ENCODE data around the gene MIAT.
"Not testable (repeated sequence)": the region's sequence is repeated elsewhere in the genome, so short reads cannot be mapped to it uniquely, and the experiment has no call there.

The MIAT gene

GRCh38 chr22:26701323-26701722, 43.9 kb downstream of the MIAT start:
- DNase-seq: no peak

- DNase-seq: no peak
Measured at GRCh38 chr22:26702906-26703830, 45.8 kb downstream of the MIAT start.

GRCh38 chr22:26705379-26705778, 48.0 kb downstream of the MIAT start:
- not testable (repeated sequence) for DNase-seq

- no peak for DNase-seq
Measured at GRCh38 chr22:26707090-26707489, 49.7 kb downstream of the MIAT start.

- DNase-seq: no peak
Measured at GRCh38 chr22:26707581-26707980, 50.2 kb downstream of the MIAT start.

GRCh38 chr22:26708256-26709009, 51.0 kb downstream of the MIAT start:
- DNase-seq: no peak

- no peak for DNase-seq
Measured at GRCh38 chr22:26709617-26710390, 52.4 kb downstream of the MIAT start.

GRCh38 chr22:26711205-26711963, 54.0 kb downstream of the MIAT start:
- no peak for DNase-seq

GRCh38 chr22:26712158-26712557, 54.8 kb downstream of the MIAT start:
- DNase-seq: no peak

GRCh38 chr22:26713823-26714449, 56.5 kb downstream of the MIAT start:
- no peak for DNase-seq

- no peak for DNase-seq
Measured at GRCh38 chr22:26714971-26715370, 57.6 kb downstream of the MIAT start.

- DNase-seq: no peak
Measured at GRCh38 chr22:26715392-26715936, 58.1 kb downstream of the MIAT start.

- DNase-seq: no peak
Measured at GRCh38 chr22:26718488-26718887, 61.1 kb downstream of the MIAT start.

- DNase-seq: no peak
Measured at GRCh38 chr22:26718905-26719304, 61.5 kb downstream of the MIAT start.

- DNase-seq: no peak
Measured at GRCh38 chr22:26722159-26722558, 64.8 kb downstream of the MIAT start.

- no peak for DNase-seq
Measured at GRCh38 chr22:26724414-26724813, 67.0 kb downstream of the MIAT start.

- peak; percentile 77 for DNase-seq
Measured at GRCh38 chr22:26725012-26725676, 67.8 kb downstream of the MIAT start.

All from hematopoietic multipotent progenitor cell treated with erythropoietin and hydrocortisone succinate and interleukin-3 and kit ligand, for 6 days (in vitro differentiated cells).